ENCODE data around the gene DNAH9.
"Not testable (repeated sequence)": the region's sequence is repeated elsewhere in the genome, so short reads cannot be mapped to it uniquely, and the experiment has no call there.

Gene DNAH9

DNA sequence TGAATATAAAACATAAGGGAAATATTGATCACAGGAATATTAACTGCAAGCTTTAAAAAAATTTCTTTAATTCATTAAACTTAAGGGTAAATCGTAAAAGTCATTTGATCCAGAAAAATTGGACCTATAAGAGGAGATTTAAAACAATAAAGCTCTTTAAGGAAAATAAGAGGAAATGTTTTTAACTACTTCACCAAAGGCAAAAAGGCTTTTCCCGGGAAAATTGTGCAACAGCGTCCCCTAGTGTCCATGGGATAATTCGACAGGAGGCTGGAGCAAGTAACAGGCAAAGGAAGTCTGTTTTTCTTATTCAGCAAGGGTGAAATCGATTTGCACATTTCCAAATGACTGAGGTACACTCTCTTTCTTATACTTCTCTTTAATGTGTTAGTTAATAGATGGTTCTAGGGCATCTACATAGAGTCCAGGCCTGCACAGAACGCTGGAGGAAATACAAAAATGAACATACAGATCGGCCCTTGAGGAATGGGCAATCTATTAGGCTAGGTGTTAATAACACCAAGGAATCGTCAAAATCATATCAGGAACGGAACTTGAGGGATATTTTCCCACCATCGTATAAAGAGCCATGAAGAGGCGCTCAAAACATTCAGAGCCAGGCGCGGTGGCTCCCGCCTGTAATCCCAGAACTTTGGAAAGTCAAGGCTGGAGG lies 337.6 kb downstream of the DNAH9 start:
- no peak overlapping the region for H3K9ac ChIP-seq
- no peaks in the 10 kb centered on the region for H3K79me2 ChIP-seq (ENCODE audit: insufficient read depth, low read depth)
- H3K4me3 ChIP-seq (IDR thresholded peaks at IDR 0.05; ENCODE audit: insufficient read depth, low read depth, low read length), result no peak overlapping the region
- H2AFZ ChIP-seq (ENCODE audit: low read depth), result no peak overlapping the region
- H3K36me3 ChIP-seq (ENCODE audit: insufficient read depth), result no peaks in the 10 kb centered on the region
- no peaks in the 10 kb centered on the region for H3K27me3 ChIP-seq (ENCODE audit: insufficient read depth, low read depth)
- H3K4me1 ChIP-seq (ENCODE audit: low read depth, poor library complexity, severe bottlenecking), result no peaks in the 10 kb centered on the region
- H3K27ac ChIP-seq, result no peak overlapping the region
- no peak overlapping the region for H3K4me2 ChIP-seq
- H4K20me1 ChIP-seq (ENCODE audit: insufficient read depth), result no peaks in the 10 kb centered on the region
- TF ChIP-seq, protein P1, sequence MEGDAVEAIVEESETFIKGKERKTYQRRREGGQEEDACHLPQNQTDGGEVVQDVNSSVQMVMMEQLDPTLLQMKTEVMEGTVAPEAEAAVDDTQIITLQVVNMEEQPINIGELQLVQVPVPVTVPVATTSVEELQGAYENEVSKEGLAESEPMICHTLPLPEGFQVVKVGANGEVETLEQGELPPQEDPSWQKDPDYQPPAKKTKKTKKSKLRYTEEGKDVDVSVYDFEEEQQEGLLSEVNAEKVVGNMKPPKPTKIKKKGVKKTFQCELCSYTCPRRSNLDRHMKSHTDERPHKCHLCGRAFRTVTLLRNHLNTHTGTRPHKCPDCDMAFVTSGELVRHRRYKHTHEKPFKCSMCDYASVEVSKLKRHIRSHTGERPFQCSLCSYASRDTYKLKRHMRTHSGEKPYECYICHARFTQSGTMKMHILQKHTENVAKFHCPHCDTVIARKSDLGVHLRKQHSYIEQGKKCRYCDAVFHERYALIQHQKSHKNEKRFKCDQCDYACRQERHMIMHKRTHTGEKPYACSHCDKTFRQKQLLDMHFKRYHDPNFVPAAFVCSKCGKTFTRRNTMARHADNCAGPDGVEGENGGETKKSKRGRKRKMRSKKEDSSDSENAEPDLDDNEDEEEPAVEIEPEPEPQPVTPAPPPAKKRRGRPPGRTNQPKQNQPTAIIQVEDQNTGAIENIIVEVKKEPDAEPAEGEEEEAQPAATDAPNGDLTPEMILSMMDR (conservative IDR thresholded peaks at IDR 0.05; ENCODE audit: low read depth, low read length), result peak; percentile 70

DNA sequence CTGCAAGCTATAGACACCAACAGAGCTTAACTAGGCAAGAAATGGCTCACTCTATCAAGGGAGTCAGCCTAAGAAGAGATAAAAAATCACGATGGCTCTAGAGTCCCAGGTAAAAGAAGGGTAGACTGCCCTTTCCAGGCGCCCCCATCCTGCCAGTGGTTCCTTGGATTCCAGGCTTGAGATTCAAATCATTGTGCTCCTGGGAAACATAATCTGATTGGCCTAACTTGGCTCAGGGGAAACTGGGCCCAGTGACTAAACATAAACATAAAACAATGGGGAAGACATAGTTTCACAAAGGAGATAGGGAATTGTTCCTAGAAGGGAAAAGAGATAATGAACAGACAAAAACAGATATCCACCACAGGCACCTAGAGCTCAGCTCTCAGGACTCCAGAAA lies 342.6 kb downstream of the DNAH9 start:
- H3K9ac ChIP-seq, result no peak overlapping the region
- H2AFZ ChIP-seq (ENCODE audit: low read depth), result no peak overlapping the region
- H3K4me2 ChIP-seq, result no peak overlapping the region
- H3K27ac ChIP-seq, result no peak overlapping the region
- H3K4me1 ChIP-seq (ENCODE audit: low read depth, poor library complexity, severe bottlenecking), result no peaks in the 10 kb centered on the region
- no peaks in the 10 kb centered on the region for H4K20me1 ChIP-seq (ENCODE audit: insufficient read depth)
- H3K36me3 ChIP-seq (ENCODE audit: insufficient read depth), result no peaks in the 10 kb centered on the region
- TF ChIP-seq, protein P1 (conservative IDR thresholded peaks at IDR 0.05; ENCODE audit: low read depth, low read length), result no peak
- no peaks in the 10 kb centered on the region for H3K27me3 ChIP-seq (ENCODE audit: insufficient read depth, low read depth)
- H3K79me2 ChIP-seq (ENCODE audit: insufficient read depth, low read depth), result no peaks in the 10 kb centered on the region
- H3K4me3 ChIP-seq (IDR thresholded peaks at IDR 0.05; ENCODE audit: insufficient read depth, low read depth, low read length), result no peak overlapping the region

DNA sequence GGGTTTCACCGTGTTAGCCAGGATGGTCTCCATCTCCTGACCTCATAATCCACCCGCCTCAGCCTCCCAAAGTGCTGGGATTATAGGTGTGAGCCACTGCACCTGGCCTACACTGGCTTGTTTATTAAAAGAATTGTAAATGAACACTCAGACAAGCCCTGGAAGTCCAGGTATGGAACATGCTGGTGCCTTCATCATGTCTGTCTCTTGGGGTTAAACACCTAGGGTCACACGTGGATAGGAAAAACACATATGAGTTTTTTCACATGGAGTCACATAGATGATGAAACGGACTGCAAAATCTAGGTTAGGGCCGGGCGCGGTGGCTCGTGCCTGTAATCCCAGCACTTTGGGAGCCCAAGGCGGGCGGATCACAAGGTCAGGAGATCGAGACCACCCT lies 344.8 kb downstream of the DNAH9 start:
- not testable (repeated sequence) for H3K79me2 ChIP-seq (ENCODE audit: insufficient read depth, low read depth); H3K4me2 ChIP-seq; H4K20me1 ChIP-seq (ENCODE audit: insufficient read depth); H3K4me1 ChIP-seq (ENCODE audit: low read depth, poor library complexity, severe bottlenecking); H2AFZ ChIP-seq (ENCODE audit: low read depth); H3K9ac ChIP-seq; H3K4me3 ChIP-seq (IDR thresholded peaks at IDR 0.05; ENCODE audit: insufficient read depth, low read depth, low read length); H3K27ac ChIP-seq; H3K27me3 ChIP-seq (ENCODE audit: insufficient read depth, low read depth); H3K36me3 ChIP-seq (ENCODE audit: insufficient read depth)

DNA sequence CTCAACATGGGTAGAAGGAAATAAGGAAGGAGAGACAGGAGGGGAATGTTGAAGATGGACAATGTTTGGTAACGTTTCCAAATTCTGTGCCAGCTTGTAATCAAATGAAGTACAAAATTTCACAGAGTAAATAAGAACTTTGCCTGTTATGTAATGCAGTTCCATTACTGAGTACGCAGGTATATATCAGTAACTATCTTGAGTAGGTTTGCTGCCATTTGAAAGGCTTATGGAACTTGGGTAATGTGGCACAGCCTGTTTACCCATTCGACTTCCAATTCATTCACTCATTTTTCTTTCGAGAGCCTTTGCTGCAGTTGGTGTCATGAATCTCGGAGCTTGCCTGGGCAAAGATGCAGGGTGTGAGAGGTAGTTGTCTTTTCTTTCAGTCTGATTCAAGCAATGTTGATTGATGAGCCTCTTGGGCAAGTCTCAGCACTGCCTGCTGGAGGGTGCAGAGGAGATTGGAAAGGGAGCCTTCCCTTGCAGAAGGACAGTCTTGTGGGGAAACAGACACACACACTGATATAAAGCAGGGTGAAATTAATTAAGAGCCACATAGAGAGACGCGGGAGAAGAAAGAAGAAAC lies 345.6 kb downstream of the DNAH9 start:
- Histone ChIP-seq H3K36me3 (ENCODE audit: insufficient read depth) (no peaks in the 10 kb centered on the region), H3K4me3 (IDR thresholded peaks at IDR 0.05; ENCODE audit: insufficient read depth, low read depth, low read length) (no peak overlapping the region), H2AFZ (ENCODE audit: low read depth) (no peak overlapping the region), H3K9ac (no peak overlapping the region), H4K20me1 (ENCODE audit: insufficient read depth) (no peaks in the 10 kb centered on the region), H3K4me2 (no peak overlapping the region), H3K4me1 (ENCODE audit: low read depth, poor library complexity, severe bottlenecking) (no peaks in the 10 kb centered on the region), H3K79me2 (ENCODE audit: insufficient read depth, low read depth) (no peaks in the 10 kb centered on the region), H3K27ac (no peak overlapping the region), H3K27me3 (ENCODE audit: insufficient read depth, low read depth) (no peaks in the 10 kb centered on the region)
- TF ChIP-seq, protein P1 (conservative IDR thresholded peaks at IDR 0.05; ENCODE audit: low read depth, low read length), result no peak

DNA sequence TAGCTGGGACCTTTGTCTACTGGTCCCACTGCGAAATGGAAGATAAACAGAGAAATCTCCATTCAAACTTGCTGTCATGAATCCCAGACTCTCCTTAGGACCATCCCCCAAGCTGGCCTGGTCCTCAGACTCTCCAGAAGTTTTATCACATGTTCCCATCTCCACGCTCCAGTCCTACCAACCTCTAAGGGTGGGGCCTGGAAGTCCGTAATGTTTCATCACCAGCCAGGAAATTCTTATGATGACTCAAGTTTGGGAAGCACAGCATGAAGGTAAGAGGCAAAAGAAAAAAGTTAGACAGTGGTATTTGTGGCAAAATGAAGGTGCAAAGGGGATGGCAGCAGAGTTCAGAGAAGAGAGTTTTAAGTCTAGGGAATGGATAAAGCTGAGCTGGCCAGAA lies 346.3 kb downstream of the DNAH9 start:
- Histone ChIP-seq H3K9ac (no peak overlapping the region), H4K20me1 (ENCODE audit: insufficient read depth) (no peaks in the 10 kb centered on the region), H3K79me2 (ENCODE audit: insufficient read depth, low read depth) (no peaks in the 10 kb centered on the region), H3K36me3 (ENCODE audit: insufficient read depth) (no peaks in the 10 kb centered on the region), H3K4me1 (ENCODE audit: low read depth, poor library complexity, severe bottlenecking) (no peaks in the 10 kb centered on the region), H3K27me3 (ENCODE audit: insufficient read depth, low read depth) (no peaks in the 10 kb centered on the region), H3K4me2 (no peak overlapping the region), H3K4me3 (IDR thresholded peaks at IDR 0.05; ENCODE audit: insufficient read depth, low read depth, low read length) (no peak overlapping the region), H3K27ac (no peak overlapping the region), H2AFZ (ENCODE audit: low read depth) (no peak overlapping the region)
- TF ChIP-seq, protein P1 (conservative IDR thresholded peaks at IDR 0.05; ENCODE audit: low read depth, low read length), result no peak

Data from KMS-11 (cell line).